HEK293T (cell line): ENCODE results near the gene ZSCAN25.

Source experiments
- CTCF ChIA-PET: fragments of 350-600 bp; formaldehyde crosslinking; extraction: SDS; loops from one replicate; lab custom pipeline; 2021; ENCODE audit warnings: antibody characterized with exemption, inconsistent platforms; lab: Yijun Ruan, JAX
- POLR2A ChIA-PET: fragments of 350-600 bp; formaldehyde crosslinking; extraction: SDS; loops from one replicate; lab custom pipeline; 2020; ENCODE audit warnings: antibody characterized with exemption, inconsistent platforms; lab: Yijun Ruan, JAX
- DNase-seq: peaks from one replicate; pipeline ENCODE4 v3.0.0; 2012; ENCODE audit warnings: mixed read lengths; ENCODE audit errors: extremely low spot score
- ARNT ChIP-seq: fragments of 450-650 bp; IDR thresholded peaks from 2 replicates; pipeline ENCODE4 v1.6.1; 2017; ENCODE audit warnings: mild to moderate bottlenecking
- BHLHE40 ChIP-seq: fragments of 450-650 bp; IDR thresholded peaks from 2 replicates; pipeline ENCODE4 v1.6.1; 2016; ENCODE audit warnings: mild to moderate bottlenecking, moderate library complexity, borderline replicate concordance
- CTBP1 ChIP-seq: fragments of 450-650 bp; IDR thresholded peaks from 2 replicates; pipeline ENCODE4 v1.6.1; 2016; ENCODE audit warnings: borderline replicate concordance
- ELF4 ChIP-seq: fragments of 450-650 bp; IDR thresholded peaks from 2 replicates; pipeline ENCODE4 v1.6.1; 2017; ENCODE audit warnings: antibody characterized with exemption
- FOXA1 ChIP-seq: fragments of 450-650 bp; IDR thresholded peaks from 2 replicates; pipeline ENCODE4 v1.6.1; 2016; ENCODE audit warnings: mild to moderate bottlenecking
- FOXK2 ChIP-seq: fragments of 450-650 bp; IDR thresholded peaks from 2 replicates; pipeline ENCODE4 v1.6.1; 2016; ENCODE audit warnings: mild to moderate bottlenecking
- FOXM1 ChIP-seq: fragments of 450-650 bp; IDR thresholded peaks from 2 replicates; pipeline ENCODE4 v1.6.1; 2017; ENCODE audit warnings: mild to moderate bottlenecking, borderline replicate concordance
- HDGF ChIP-seq: fragments of 450-650 bp; IDR thresholded peaks from 2 replicates; pipeline ENCODE4 v1.6.1; 2017; ENCODE audit warnings: antibody characterized with exemption, borderline replicate concordance
- L3MBTL2 ChIP-seq: fragments of 450-650 bp; conservative IDR thresholded peaks from 2 replicates; pipeline ENCODE4 v1.6.1; 2016; ENCODE audit warnings: mild to moderate bottlenecking
- LEF1 ChIP-seq: fragments of 450-650 bp; IDR thresholded peaks from 2 replicates; pipeline ENCODE4 v1.6.1; 2017; ENCODE audit warnings: mild to moderate bottlenecking, borderline replicate concordance
- NFRKB ChIP-seq: fragments of 450-650 bp; IDR thresholded peaks from 2 replicates; pipeline ENCODE4 v1.6.1; 2016; ENCODE audit warnings: mild to moderate bottlenecking, moderate library complexity
- PKNOX1 ChIP-seq: fragments of 450-650 bp; IDR thresholded peaks from 2 replicates; pipeline ENCODE4 v1.6.1; 2016
- SP1 ChIP-seq: fragments of 450-650 bp; IDR thresholded peaks from 2 replicates; pipeline ENCODE4 v1.6.1; 2017
- SUZ12 ChIP-seq: fragments of 450-650 bp; IDR thresholded peaks from 2 replicates; pipeline ENCODE4 v1.6.1; 2016; ENCODE audit warnings: mild to moderate bottlenecking
- TARDBP ChIP-seq: fragments of 450-650 bp; IDR thresholded peaks from 2 replicates; pipeline ENCODE4 v1.6.1; 2016
- ZNF384 ChIP-seq: fragments of 450-650 bp; IDR thresholded peaks from 2 replicates; pipeline ENCODE4 v1.6.1; 2016

Gene ZSCAN25

GRCh38 chr7:99617192-99617781, 541 bp downstream of the ZSCAN25 start:
- no peak for DNase-seq
- CTCF ChIA-PET: interaction anchor here (1.5 kb wide), 1 partner anchor 16 kb away, joined by 3 read pairs; no protein-coding TSS in a partner anchor
- no peak for TF ChIP-seq LEF1
- no peak for TF ChIP-seq TARDBP
- TF ChIP-seq HDGF: no peak
- TF ChIP-seq CTBP1: no peak
- TF ChIP-seq NFRKB: no peak
- no peak for TF ChIP-seq ARNT
- TF ChIP-seq PKNOX1: no peak
- no peak for TF ChIP-seq FOXK2
- TF ChIP-seq SUZ12: no peak
- TF ChIP-seq BHLHE40: no peak
- TF ChIP-seq FOXM1: no peak
- TF ChIP-seq FOXA1: no peak
- TF ChIP-seq SP1: no peak
- no peak for TF ChIP-seq ZNF384
- no peak for TF ChIP-seq L3MBTL2
- no peak for TF ChIP-seq ELF4
- POLR2A ChIA-PET: interaction anchor here (0.8 to 3.8 kb wide), 14 partner anchors 11 to 830 kb away, joined by 3 to 31 read pairs (median 4); partner anchors contain the start of genes TRIM4, ZKSCAN5 and ZNF655

- ChIA-PET POLR2A (no interaction called here), CTCF (no interaction called here)
- TF ChIP-seq SP1: no peak
- no peak for DNase-seq
These were observed 2.0 kb downstream of the ZSCAN25 start for GRCh38 chr7:99618726-99619125.

- no peak for DNase-seq
- no peak for TF ChIP-seq TARDBP
- TF ChIP-seq LEF1: no peak
- no peak for TF ChIP-seq ELF4
- TF ChIP-seq FOXK2: no peak
- no peak for TF ChIP-seq FOXA1
- TF ChIP-seq FOXM1: no peak
- TF ChIP-seq ZNF384: no peak
- CTCF ChIA-PET: no interaction called here
- POLR2A ChIA-PET: no interaction called here
These were observed 2.9 kb downstream of the ZSCAN25 start for GRCh38 chr7:99619571-99620130.

- ChIA-PET POLR2A (no interaction called here), CTCF (interaction anchor here (0.6 kb wide), 1 partner anchor 96 kb away, joined by 3 read pairs; no protein-coding TSS in a partner anchor)
- DNase-seq: no peak
- no peak for TF ChIP-seq FOXA1
- no peak for TF ChIP-seq FOXM1
- no peak for TF ChIP-seq CTBP1
- no peak for TF ChIP-seq SUZ12
These were observed 4.5 kb downstream of the ZSCAN25 start for GRCh38 chr7:99621271-99621670.

GRCh38 chr7:99622596-99622995, 5.8 kb downstream of the ZSCAN25 start:
- ChIA-PET POLR2A (no interaction called here), CTCF (no interaction called here)
- TF ChIP-seq SUZ12 (no peak), FOXM1 (no peak), ELF4 (no peak), TARDBP (no peak), CTBP1 (no peak), PKNOX1 (no peak)
- no peak for DNase-seq

GRCh38 chr7:99623091-99623693, 6.4 kb downstream of the ZSCAN25 start:
- no peak for DNase-seq
- TF ChIP-seq FOXK2 (no peak), FOXA1 (no peak), ELF4 (no peak)
- ChIA-PET POLR2A (no interaction called here), CTCF (no interaction called here)

GRCh38 chr7:99623702-99624447, 7.1 kb downstream of the ZSCAN25 start:
- no peak for DNase-seq
- CTCF ChIA-PET: no interaction called here
- POLR2A ChIA-PET: no interaction called here
- TF ChIP-seq NFRKB (no peak), L3MBTL2 (no peak), FOXA1 (no peak), LEF1 (no peak), FOXM1 (no peak), ELF4 (no peak), FOXK2 (no peak)
